Adrenal gland (tissue), 12 donors: ENCODE results near the gene TET3. TPM values are rescaled to one million over a fixed set of nuclear protein-coding genes. Genes with fewer than 3 reads are reported as not detected.

Source experiments
- DNase-seq, 7 donors: peaks; one replicate each; pipeline ENCODE4 v3.0.0-alpha.2; 2019 to 2020
- H3K27ac ChIP-seq, 5 donors: fragments of 200-600 bp; sonication (generic) in 4 of 5; 1 replicate in 3 of 5; 2 replicates in 2 of 5; pipeline versions ENCODE4 v1.5.1 to v1.8.0; 2016 to 2020; ENCODE audit warnings: mild to moderate bottlenecking in 1 of 5
- H3K27me3 ChIP-seq: fragments of 200-600 bp; 2 replicates; pipeline ENCODE4 v1.8.0; 2021
- H3K36me3 ChIP-seq, 2 donors: fragments of 200-600 bp; replicated peaks in 1 of 2; 1 replicate in 1 of 2; 2 replicates in 1 of 2; pipeline versions ENCODE4 v1.5.1 to v1.8.0; 2018 to 2022
- H3K4me1 ChIP-seq, 2 donors: fragments of 200-600 bp; replicated peaks in 1 of 2; 1 replicate in 1 of 2; 2 replicates in 1 of 2; pipeline versions ENCODE4 v1.5.1 to v1.8.0; 2018 to 2021
- H3K4me3 ChIP-seq, 4 donors: fragments of 200-600 bp; sonication (generic) in 3 of 4; one replicate each; pipeline ENCODE4 v1.5.1; 2016 to 2018
- H3K9me3 ChIP-seq, 3 donors: fragments of 200-600 bp; sonication (generic) in 1 of 3; replicated peaks in 1 of 3; 1 replicate in 2 of 3; 2 replicates in 1 of 3; pipeline versions ENCODE4 v1.5.1 to v1.8.0; 2016 to 2021
- CTCF ChIP-seq, 6 experiments: fragments of 450-650 bp in 4 of 6; fragments of 200-600 bp in 2 of 6; sonication (generic) in 1 of 6; IDR thresholded peaks; 1 replicate in 5 of 6; 2 replicates in 1 of 6; pipeline versions ENCODE4 v1.5.1 to v1.8.0; 2016 to 2021; ENCODE audit warnings: antibody characterized with exemption in 6 of 6, mild to moderate bottlenecking in 2 of 6, moderate library complexity in 1 of 6
- POLR2A ChIP-seq, 2 donors: fragments of 450-650 bp; IDR thresholded peaks; one replicate each; pipeline ENCODE4 v1.6.1; 2017; ENCODE audit warnings: antibody characterized with exemption in 2 of 2, mild to moderate bottlenecking in 2 of 2, moderate library complexity in 1 of 2
- WGBS, 4 donors: extraction: QIAGEN DNeasy Blood & Tissue Kit in 2 of 4; methylation state at CpG; one replicate each; pipeline versions ENCODE4 v1.1.5 to v1.1.7; 2013 to 2017; 5-methylcytosine and 5-hydroxymethylcytosine counted together
- intact Hi-C, 2 donors: fragments of 100-400 bp; cut with DNase I; formaldehyde crosslinking; loops; one replicate each; pipeline versions ENCODE4 v1.14.1 to v1.15.0; 2022 to 2023
- polyA plus RNA-seq, 3 donors: library from polyadenylated mRNA; stranded (reverse); fragments of 200-250 nt in 2 of 3; fragments of 350-450 nt in 1 of 3; fragmentation: Illumina TruSeq in 1 of 3; extraction: RNeasy Lipid Tissue Mini Kit (QIAGEN cat#74804) in 1 of 3; gene quantifications; one replicate each; pipeline ENCODE4 v1.2.3, GENCODE V29; 2013 to 2014
- total RNA-seq, 9 donors: library from RNA; depleted of rRNA in 4 of 9; stranded (reverse); fragments of >200 nt in 4 of 9; fragments of 120-200 nt in 1 of 9; fragmentation: NEBNext Ultra II Directional in 1 of 9; extraction: Animal tissue kit (Norgen Biotek cat#: 25700) in 1 of 9; gene quantifications; one replicate each; pipeline versions ENCODE4 v1.1.0 to v1.2.4, GENCODE V29; 2013 to 2023
- donor health status: healthy with polysubstance abuse.
- donor health status: Bipolar disorder and iron deficiency.
- donor health status: DM: yes; HTN: yes; CAD: no.
- donor health status: DM: no; HTN: no; CAD: no.
- donor health status: DM: no; HTN: no; CAD: no.
- donor health status: DM: yes; HTN: yes; CAD: no.

TET3 gene
- total and polyA plus RNA-seq, 12 donors: 1.3 to 8.6 (median 5.4) TPM

GRCh38 chr2:74004212-74005182 is 19.8 kb downstream of the TET3 start:
- H3K4me1 ChIP-seq: peaks cover 10 to 39% of the 10 kb centered on the region in 2 donors
- peak in 2 of 7 donors; percentile 11 to 49 for DNase-seq

GRCh38 chr2:74005786-74006185 is 21.1 kb downstream of the TET3 start:
- peak in 2 of 7 donors; percentile 2 to 39 for DNase-seq
- 74 to 82% (median 79%) methylated on average over 4 to 8 of the region's 8 CpGs for WGBS, 4 donors
- TF ChIP-seq POLR2A (IDR thresholded peaks at IDR 0.05): no peak
- TF ChIP-seq CTCF (IDR thresholded peaks at IDR 0.05): no peak
- Histone ChIP-seq H3K27ac (no peak overlapping the region), H3K27me3 (no peaks in the 10 kb centered on the region), H3K4me1 (peaks cover 10 to 34% of the 10 kb centered on the region in 2 donors), H3K4me3 (no peak overlapping the region), H3K36me3 (no peaks in the 10 kb centered on the region), H3K9me3 (no peaks in the 10 kb centered on the region)
- intact Hi-C loops: no loop called here

More at GRCh38 chr2:74004212-74005182, 19.8 kb downstream of the TET3 start:
- Histone ChIP-seq H3K27me3 (no peaks in the 10 kb centered on the region), H3K4me3 (no peak overlapping the region), H3K9me3 (no peaks in the 10 kb centered on the region), H3K27ac (no peak overlapping the region), H3K36me3 (no peaks in the 10 kb centered on the region)
- TF ChIP-seq POLR2A (IDR thresholded peaks at IDR 0.05) (no peak), CTCF (IDR thresholded peaks at IDR 0.05) (no peak)
- intact Hi-C loops: no loop called here
- 82 to 87% (median 84%) methylated on average over 13 to 18 of the region's 18 CpGs for WGBS, 4 donors

- H3K4me1 ChIP-seq: peaks cover 10 to 34% of the 10 kb centered on the region in 2 donors
- peak in 2 of 7 donors; percentile 13 to 57 for DNase-seq
- H3K27me3 ChIP-seq: no peaks in the 10 kb centered on the region
- 51 to 60% (median 56%) methylated on average over 4 to 7 of the region's 7 CpGs for WGBS, 4 donors
- H3K36me3 ChIP-seq: no peaks in the 10 kb centered on the region
- no peak overlapping the region for H3K27ac ChIP-seq
- no peak for TF ChIP-seq POLR2A (IDR thresholded peaks at IDR 0.05)
- no peak for TF ChIP-seq CTCF (IDR thresholded peaks at IDR 0.05)
- no peaks in the 10 kb centered on the region for H3K9me3 ChIP-seq
- no peak overlapping the region for H3K4me3 ChIP-seq
- intact Hi-C loops: no loop called here
Observed at GRCh38 chr2:74006459-74006858, 21.7 kb downstream of the TET3 start.

GRCh38 chr2:74007121-74007520 is 22.4 kb downstream of the TET3 start:
- peak in 1 of 7 donors; percentile 24 for DNase-seq
- H3K9me3 ChIP-seq: no peaks in the 10 kb centered on the region
- intact Hi-C loops: no loop called here
- H3K27me3 ChIP-seq: no peaks in the 10 kb centered on the region
- TF ChIP-seq CTCF (IDR thresholded peaks at IDR 0.05): no peak
- TF ChIP-seq POLR2A (IDR thresholded peaks at IDR 0.05): no peak
- peaks cover 6 to 30% of the 10 kb centered on the region in 2 donors for H3K4me1 ChIP-seq
- H3K4me3 ChIP-seq: no peak overlapping the region
- 69 to 81% (median 76%) methylated on average over 4 of the region's 4 CpGs for WGBS, 4 donors
- no peak overlapping the region for H3K27ac ChIP-seq
- no peaks in the 10 kb centered on the region for H3K36me3 ChIP-seq
